GM19238 (cell line): Measurements from ENCODE around the gene ATP9B.

Experiments used
- DNase-seq: peaks from one replicate; pipeline ENCODE4 v3.0.0; 2011; ENCODE audit warnings: low spot score; ENCODE audit not compliant: insufficient read length

Gene ATP9B

DNA sequence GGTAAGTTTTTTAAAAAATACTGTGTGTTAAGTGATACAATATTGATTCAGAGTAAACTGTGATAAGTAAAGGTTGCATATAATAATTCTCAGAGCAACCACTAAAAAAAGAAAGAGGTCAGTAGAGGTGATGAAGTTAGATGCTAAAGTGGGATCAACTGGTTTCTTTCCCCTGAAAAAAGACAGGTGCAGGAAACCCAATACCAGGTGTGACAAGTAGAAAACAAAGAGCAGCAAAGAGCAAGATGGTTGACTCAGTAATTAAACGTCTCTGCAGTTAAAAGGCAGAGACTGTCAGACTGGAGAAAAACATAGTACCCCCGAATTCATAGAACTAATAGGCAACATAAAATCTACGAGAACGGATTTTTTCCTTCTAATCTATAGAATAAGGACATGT, 128.3 kb downstream of the ATP9B start:
- DNase-seq, result no peak

DNA sequence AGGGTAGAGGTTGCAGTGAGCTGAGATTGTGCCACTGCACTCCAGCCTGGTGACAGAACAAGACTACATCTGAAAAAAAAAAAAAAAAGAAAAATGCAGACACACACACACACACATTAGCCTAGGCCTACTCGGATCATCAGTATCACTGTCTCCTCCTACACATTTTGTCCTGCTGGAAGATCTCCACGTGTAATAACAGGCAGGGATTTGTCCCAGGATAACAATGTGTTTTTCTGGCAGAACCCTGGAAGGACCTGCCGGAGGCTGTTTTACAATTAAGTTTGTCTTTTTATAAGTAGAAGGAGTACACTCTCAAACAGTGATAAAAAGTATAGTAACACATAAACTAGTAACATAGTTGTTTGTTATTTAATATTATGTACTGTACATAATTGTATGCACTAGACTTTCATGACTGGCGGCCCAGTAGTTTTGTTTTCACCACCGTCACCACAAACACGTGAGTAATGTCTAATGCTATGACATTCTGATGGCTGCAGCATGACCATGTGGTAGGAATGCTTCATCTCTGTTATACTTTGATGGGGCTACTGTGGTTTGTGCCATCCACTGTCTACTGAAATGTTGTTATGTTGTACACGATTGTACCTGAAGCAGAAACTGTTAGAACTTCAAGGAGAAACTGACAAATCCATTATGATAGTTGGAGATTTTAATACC, 130.6 kb downstream of the ATP9B start:
- no peak for DNase-seq

DNA sequence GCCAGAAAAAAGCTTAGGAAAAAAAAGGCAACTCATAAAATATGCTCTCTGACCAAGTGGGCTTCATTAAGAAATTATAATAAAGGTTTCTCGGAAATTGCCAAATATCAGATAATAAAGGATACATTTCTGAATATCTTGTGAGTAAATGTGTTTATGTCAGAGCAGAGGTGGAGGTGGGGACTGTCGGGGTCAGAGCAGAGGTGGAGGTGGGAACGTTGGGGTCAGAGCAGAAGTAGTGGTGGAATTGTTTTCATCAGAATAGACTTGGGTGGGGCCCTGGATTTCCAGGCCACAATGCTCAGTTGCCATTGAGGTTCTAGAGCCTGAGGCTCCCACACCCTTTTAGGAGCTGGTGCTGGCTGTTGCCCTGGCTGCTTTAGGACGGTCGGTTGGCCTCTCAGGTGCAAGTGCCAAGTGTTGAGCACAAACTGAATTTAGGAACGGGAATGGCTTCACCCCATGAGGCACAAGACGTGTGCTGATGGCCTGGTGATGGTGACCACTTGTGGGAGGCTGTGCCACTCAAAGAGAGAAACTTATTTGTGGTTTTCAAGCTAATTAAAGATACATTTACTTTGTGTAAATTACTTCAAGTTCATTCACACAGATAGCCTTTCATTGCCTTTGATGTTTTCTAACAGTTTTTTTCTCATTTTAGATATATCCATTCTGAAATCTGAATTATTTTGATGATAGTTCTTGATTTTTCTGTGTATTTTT, 131.5 kb downstream of the ATP9B start:
- no peak for DNase-seq

DNA sequence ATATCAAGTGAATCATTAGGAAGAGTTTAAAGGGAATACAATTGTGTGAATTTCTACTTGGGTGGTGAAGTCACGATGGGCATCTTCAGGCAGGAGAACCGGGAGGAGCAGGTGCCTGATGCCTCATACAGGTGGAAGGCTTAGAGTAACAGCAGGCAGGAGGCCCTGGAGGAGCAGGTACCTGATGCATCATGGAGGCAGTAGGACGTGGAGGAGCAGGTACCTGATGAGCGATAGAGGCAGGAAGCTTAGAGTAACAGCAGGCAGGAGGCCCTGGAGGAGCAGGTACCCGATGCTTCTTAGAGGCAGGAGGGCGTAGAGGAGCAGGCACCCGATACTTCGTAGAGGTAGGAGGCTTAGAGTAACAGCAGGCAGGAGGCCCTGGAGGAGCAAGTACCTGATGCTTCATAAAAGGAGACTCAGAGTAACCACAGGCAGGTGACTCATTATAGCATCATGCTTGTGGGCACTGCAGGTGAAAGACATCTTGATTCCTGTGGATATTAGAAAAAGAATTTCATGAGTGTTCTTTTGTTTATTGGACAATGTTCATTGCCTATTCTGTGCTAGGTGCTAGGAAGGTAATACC, 133.9 kb downstream of the ATP9B start:
- no peak for DNase-seq

DNA sequence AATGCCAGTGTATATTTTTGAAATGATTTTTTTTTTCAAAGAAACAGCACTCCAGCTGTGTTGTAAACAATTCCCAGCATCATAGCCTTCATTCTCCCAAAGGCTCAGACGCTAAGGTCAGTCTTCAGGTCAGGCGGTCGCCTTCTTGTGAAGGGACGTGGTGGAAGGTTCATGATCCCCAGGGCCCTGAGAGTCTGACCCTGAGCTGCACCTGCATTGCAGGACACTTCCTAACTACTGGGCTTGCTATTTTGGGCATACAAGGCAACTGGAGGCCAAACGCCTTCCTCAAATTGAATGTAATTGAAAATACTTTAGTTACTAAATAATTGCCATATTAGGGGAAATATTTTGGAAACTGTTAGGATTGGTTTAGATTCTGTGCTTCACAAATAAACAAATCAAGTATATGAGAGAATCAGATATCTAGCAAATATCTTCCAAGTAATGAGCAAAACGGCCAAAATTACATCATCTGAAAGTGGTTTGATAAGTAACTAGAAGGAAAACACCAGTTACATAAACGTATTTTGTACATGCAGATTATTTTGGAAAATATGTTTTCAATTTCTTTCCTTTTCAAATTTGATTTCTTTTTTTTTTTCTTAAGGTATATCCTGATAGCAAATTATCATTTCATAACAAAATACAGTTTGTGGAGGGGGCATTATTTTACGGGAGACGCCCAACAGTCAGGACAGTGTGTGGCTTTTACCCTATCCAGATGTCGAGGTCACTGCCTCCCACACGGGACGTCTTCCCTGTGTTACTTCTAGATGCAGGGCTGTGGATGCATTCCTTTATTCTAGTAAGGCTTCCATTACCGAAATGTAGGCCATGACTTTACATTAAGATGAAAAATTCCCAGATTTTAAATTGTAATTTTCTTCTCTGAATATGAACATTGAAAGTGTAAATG, 136.0 kb downstream of the ATP9B start:
- DNase-seq, result no peak

DNA sequence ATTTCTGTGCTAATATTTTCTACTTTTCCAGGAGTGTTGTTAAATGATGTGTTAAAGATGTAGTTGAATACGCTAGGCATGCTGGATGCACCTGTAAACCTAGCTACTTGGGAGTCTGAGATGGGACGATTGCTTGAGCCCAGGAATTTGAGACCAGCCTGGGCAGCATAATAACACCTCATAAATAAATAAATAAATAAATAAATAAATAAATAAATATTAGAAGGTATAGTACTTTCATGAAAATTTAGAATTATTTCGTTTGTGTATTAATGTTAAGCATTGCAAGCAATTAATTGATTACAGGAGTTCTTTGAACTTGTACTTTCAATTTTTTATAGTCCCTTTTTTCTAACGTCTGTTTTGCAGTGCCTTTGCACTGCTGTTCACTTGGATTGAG, 137.2 kb downstream of the ATP9B start:
- DNase-seq, result no peak

DNA sequence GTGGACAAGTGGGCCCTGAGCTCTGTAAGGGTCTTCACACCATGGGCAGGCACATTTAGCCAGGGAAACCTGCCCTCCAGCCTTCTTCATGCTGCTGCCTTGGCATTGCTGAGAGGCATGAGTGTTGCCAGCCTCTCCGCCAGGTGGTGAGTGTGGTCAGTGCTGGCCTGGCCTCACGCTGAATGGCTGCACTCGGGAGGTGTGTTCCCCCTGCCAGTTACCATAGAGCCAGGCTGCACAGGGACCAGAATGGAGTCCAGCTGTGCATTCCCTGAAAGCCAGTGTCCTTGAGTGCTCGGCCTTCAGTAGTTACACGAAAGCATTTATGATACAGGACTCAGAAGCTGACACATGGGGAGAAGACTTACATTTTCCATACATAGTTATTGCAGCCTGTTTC, 139.7 kb downstream of the ATP9B start:
- DNase-seq, result no peak

DNA sequence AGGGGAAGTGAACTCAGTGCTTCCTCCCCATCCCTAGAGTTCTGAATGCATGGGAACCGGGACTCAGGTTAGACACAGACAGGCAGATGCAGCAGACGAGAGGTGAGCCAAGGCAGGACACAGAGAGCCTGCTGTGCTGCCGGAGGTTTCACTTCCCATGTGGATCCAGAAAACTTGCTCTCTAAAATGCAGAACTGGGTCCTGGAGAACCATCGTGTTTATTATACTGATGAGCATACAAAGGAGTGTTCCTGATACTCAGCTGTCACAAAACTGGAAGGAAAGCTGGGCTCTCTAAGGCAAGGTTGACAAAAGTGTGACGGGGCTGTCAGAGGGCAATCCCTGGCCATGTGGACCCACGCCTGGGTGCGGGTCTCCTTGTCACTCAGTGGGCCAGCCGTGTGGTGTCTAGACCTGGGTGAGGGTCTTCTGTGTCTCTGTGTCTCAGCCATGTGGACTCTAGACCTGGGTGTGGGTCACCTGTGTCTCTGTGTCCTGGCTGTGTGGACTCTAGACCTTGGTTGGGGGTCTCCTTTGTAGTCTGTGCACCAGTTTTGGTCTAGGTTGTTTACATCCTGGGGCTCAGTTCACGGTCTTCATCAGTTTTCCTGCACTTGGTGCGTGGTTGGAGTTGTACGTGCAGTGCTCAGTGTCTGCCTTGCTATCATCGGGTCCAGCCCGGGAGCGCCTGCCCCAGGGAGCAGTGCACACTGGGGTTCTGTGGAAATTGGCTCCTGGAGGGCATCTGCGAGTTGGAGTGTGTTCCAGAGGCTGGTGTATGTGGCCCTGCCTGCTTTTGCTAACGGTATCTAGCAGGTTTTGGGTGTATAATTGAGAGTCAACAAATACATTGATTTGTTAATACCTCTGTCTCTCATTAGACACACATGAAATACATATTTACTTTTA, 141.1 kb downstream of the ATP9B start:
- DNase-seq, result no peak

DNA sequence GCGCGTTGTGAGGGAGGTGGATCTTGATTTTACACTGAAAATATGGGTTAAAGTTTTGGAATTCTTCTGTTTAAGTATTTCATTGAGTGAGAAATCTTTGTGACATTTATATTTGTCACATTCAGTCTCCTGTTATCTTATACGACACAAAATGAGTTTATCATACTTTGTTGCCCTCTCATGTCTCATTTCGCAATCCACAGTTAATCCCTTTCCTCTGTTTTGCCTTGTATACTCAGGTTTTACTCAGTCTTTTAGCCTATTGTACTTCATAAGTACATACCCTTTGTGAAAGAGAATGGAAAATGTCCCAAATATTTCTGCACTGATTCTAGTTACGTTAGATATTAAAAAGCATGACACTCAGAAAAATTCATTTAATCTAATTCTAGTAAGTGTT, 142.7 kb downstream of the ATP9B start:
- no peak for DNase-seq

DNA sequence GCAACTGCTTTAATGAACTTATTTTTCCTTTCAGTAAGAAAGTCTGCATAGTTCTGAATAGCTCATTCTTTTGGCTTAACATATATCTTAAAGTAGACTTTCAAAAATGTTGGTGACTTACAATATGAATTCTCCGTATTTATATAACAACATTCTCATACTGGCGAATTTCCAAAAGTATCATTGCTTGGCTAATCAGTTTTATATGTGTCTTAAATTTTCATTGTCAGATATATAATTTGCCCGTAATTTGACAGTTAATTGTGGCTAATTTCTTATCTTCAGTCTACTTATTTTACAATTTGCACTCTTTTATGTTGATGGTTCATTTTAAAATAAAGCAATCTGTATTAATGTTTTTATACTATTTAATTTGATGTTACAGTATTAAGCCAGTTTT, 144.9 kb downstream of the ATP9B start:
- no peak for DNase-seq

DNA sequence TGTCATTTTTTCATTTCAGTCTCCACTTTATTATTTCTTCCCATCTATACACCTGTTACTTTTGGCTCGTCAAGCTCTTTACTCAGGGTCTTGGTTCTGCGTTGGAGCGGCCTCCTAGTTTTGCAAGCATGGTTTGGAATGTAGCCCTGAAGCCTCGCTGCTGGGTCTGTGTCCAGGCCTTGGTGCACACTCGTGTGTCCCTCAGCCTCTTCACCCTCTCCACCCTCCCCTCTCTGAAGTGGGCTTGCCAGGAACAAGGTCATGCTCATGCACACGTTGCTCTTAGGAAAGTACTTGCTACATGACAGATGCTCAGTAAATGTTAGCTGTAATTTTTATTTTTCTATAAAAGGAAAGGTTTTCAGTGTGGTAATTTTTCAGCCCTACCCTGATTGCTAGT, 147.0 kb downstream of the ATP9B start:
- DNase-seq, result no peak

DNA sequence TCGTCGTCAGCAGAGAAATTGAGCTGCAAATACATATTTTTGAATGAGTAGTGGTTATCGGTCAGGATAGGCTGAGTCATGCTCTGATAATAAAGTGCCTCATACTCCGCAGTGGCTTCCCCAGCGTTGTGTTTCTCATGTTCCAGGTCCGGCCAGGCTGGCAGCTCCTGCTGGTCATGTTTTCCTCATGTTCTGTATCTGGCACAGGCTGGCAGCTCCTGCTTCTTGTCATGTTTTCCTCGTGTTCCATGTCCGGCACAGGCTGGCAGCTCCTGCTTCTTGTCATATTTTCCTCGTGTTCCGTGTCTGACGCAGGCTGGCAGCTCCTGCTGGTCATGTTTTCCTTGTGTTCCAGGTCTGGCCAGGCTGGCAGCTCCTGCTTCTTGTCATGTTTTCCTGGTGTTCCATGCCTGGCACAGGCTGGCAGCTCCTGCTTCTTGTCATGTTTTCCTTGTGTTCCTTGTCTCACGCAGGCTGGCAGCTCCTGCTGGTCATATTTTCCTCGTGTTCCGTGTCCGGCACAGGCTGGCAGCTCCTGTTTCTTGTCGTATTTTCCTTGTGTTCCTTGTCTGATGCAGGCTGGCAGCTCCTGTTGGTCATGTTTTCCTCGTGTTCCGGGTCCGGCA, 148.9 kb downstream of the ATP9B start:
- no peak for DNase-seq

DNA sequence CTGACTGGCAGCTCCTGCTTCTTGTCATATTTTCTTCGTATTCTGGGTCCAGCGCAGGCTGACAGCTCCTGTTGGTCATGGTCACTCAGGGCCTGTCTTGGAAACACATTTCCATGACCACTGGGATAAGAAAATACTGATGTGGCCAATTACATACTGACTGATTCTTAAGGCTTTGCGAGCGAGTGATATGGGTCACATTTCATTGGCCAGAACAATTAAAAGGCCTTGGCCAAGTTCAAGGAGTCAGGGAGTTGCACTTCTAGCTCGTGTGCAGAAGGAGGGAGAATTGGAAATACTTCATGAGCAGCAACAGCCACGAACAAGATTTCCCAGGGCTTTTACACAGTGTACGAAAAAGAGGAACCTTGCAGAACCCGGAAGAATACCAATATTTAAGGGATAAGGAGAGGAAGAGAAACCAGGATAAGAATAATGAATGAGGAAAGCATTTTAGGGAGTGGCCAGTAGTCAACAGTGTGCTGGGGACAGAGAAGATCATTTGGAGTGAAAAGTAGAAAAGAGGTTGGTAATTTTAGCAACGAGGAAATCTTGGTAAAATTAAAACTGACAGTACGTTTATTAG, 149.5 kb downstream of the ATP9B start:
- no peak for DNase-seq

DNA sequence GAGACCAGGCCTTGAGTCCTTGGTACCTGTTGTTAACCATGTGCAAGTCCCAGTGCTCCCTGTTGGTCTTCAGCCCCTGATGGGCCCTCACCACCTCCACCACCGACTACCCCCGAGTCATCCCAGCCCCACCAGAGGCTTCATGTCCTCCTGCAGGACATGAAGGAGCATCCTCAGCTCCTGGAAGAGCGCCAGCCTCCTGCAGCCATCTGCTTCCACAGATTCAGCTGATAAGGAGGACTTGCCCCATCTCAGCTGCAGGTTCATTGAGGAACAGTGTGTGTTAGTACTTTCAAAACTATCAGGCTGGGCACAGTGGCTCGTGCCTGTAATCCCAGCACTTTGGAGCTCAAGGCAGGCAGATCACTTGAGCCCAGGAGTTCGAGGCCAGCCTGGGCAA, 151.9 kb downstream of the ATP9B start:
- DNase-seq, result no peak

DNA sequence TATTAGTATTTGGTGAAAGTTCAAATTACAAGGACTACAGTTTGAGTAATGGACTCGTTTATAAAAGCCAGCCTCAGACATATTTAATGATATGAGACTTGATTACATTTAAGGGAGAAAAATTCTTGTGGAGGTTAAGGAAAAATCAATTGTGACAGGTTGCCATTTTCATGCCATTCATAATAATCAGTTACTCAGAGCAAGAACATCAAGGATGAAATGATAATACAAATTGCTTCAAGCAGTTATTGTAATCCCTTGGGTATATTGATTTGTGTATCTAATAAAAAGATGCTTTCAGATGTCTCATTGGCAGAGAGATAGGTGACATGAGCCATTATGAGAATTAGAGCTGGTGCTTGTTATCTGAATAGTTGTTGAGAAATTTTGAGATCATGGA, 153.6 kb downstream of the ATP9B start:
- no peak for DNase-seq

DNA sequence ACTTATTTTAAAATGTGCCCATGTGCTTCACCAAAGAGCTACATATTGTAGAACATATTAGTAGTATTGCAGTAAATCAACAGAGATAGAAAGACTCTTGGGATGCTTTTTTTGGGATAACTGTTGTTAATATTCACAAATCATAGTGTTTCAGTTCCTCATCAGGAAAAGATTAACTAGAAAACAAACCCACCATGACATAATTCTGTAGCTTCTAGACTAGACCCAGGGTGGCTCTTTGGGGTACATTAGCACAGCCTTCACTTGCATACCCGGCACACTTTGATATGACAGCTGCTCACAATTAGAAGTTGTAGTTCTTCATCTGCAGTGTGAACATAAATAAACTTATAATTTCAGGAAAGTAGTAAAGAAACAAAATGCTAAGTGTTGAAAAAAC, 154.2 kb downstream of the ATP9B start:
- DNase-seq, result no peak

DNA sequence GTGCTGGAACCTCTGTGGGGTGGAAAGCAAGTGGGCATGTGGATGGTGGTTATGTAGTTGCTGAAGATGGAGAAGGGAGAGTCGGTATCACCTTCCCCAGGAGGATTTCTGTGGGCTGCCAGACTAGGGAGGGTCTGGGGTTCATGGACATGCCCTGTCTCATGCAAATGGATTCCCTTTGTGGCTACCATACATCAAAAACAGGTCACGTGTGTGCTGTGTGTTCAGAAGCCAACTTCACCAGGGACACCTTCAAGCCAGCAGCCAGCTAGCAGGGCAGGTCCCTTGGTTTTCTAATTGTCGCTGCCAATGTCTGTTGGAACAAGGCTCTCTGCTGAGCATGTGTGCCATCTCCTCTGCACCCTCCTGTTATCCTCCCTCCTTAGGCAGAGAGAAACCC, 155.2 kb downstream of the ATP9B start:
- no peak for DNase-seq

DNA sequence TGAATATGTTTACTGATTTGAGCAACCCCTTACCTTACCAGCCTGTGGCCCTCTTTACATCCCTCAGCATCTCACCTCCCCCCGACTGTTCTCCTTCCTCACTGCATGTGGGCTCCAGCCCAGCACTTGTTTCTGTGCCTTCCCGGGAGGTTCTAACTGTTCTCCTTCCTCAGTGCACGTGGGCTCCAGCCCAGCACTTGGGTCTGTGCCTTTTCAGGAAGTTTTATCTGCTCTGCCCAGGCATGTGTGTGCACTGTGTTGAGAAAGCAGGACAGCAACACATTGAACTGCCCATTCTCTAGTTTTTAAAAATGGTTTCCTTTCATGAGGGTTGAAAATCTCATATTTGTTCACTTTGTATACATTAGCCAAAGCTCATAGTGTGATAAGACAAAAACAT, 158.4 kb downstream of the ATP9B start:
- DNase-seq, result no peak

DNA sequence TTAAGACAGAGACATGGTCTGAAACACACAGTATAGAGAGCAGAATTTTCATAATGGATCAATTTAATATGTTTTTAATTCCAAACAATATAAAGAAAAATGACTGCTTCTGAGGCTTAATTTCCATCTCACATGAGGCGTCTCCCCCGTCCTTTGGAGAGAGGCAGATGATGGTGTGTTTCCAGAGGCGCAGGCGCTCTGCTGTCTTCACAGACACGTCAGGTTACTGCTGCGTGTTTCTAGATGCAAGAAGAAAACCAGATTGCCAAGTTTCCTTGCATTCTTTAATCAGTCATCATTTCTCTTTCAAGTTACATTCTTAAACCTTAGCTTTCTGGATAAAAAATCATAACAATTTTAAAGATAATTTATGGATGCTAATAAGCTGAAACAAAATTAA, 160.2 kb downstream of the ATP9B start:
- no peak for DNase-seq

DNA sequence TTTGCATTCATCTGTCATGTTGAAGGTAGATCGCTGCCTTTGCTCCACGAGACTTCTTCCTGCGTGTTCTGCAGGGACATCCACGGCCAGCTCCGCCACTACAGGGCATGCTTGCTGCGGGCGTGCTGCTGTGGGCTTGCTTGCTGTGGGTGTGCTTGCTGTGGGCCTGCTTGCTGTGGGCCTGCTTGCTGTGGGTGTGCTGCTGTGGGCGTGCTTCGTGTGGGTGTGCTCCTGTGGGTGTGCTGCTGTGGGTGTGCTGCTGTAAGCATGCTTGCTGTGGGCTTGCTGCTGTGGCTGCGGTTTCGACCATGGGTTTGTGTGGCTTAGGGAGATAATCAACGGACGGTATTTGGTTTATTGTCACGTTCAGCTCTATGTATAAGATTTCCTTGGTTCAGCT, 165.2 kb downstream of the ATP9B start:
- no peak for DNase-seq
